NCI-H510A (cell line): ENCODE data around the gene GALR3.
A peak's percentile ranks its signal among the peaks of the same experiment; 100 is the strongest.

Experiments
- DNase-seq: peaks from one replicate; lab custom pipeline; 2025; lab: John Stamatoyannopoulos, UW

GALR3 gene

DNA sequence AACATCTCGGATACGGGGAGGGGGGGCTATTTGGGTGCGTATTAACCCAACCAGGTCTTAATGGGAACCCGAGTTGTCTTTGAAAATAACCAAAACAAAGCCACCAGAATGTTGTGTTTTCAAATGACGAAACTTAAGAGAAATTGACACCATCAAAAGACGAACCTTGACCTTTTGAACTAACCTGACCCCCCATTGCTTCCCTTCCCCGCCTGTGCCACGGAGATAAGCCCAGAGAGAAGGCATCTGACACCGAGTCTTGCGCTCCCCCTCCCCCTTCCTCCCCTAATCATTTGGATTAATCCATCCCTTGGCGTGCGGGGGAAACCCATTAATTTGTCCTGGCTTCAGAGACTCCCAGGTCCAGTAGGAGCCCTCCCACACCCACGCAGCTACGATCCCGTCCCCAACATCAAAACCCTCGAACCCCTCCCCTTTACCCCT lies 20.0 kb upstream of the GALR3 start:
- no peak for DNase-seq

DNA sequence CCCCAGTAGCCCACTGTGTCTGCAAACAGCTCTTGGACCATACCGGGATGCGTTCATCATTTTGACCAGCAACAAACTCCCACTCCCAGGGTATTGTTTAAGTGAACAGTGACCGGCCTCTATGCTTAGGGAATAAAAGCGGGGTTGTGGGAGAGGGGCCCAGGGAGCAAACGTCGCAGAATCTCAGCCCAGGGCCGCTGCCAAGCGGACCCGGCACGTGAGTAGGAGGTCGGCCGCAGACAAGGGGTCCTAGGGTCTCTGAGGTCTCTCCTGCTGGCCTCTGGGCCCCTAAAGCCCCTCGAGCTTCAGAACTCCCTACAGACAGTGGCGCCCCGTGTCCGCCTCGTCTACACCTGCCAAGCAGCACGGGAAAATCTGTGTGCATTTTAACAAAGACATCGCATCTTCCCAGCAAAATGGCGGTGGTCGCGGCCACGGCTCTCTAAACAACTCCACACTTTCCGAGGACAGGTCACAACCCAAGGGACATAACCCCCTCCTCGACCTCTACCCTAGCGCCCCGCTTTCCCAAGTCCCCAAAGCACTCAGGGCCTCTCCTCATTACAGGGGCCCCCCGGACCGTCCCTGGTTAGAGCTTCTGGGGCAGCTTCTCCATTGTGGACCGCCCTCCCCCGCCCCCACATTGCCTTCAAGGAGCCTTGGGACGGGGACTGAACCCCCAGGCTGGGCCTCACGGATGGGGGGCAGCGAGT lies 19.4 kb upstream of the GALR3 start:
- no peak for DNase-seq

DNA sequence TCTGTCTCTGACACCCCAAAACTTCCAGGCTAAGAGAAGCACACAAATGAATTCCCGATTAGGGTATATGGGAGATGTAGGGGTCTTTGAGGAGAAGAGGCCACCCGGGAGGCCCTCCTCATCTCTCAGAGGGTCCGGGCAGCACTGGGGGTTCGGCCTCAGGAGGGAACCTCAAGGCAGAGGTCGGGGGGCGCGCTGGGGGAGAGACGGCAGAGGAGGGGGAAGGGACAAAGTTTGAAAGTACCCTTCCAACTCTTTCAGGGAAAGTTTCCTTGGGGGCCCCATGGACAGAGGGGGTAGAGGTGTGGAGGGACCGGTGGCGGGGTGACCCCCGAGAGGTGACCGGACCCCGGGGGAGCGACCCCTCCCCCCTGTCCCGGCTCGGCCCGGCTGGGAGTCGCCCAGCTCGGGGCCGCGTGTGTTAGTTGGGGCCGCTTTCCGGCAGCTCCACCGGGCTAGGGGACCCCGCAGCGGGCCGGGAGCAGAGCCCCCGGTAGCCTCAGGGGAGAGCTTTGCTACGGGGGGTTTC lies 18.8 kb upstream of the GALR3 start:
- no peak for DNase-seq

DNA sequence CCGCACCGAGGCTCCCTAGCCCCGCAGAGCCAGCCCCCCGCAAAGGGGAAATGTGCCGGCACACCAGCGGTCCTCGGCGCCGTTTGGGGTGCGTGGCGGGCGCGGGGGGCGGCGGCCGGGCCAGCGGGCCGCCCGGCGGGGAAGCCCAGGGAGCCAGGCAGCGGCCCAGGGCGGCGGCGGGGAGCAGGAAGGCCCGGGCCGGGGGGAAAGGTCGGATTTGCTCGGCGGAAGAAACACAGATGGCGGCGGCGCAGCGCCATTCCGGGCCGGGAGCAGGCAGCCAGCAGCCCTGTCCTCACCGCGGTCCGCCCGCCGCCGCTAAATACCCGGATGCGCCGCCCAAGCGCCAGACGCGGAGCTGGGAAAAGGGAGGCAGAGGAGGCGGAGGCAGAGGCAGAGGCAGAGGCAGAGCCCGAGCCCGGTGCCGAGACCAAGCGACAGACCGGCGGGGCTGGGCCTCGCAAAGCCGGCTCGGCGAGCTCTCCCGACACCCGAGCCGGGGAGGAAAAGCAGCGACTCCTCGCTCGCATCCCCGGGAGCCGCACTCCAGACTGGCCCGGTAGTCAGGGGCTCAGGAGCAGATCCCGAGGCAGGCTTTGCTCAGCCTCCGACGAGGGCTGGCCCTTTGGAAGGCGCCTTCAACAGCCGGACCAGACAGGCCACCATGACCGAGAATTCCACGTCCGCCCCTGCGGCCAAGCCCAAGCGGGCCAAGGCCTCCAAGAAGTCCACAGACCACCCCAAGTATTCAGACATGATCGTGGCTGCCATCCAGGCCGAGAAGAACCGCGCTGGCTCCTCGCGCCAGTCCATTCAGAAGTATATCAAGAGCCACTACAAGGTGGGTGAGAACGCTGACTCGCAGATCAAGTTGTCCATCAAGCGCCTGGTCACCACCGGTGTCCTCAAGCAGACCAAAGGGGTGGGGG lies 18.0 kb upstream of the GALR3 start:
- no peak for DNase-seq

DNA sequence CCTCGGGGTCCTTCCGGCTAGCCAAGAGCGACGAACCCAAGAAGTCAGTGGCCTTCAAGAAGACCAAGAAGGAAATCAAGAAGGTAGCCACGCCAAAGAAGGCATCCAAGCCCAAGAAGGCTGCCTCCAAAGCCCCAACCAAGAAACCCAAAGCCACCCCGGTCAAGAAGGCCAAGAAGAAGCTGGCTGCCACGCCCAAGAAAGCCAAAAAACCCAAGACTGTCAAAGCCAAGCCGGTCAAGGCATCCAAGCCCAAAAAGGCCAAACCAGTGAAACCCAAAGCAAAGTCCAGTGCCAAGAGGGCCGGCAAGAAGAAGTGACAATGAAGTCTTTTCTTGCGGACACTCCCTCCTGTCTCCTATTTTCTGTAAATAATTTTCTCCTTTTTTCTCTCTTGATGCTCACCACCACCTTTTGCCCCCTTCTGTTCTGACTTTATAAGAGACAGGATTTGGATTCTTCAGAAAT lies 17.3 kb upstream of the GALR3 start:
- no peak for DNase-seq

DNA sequence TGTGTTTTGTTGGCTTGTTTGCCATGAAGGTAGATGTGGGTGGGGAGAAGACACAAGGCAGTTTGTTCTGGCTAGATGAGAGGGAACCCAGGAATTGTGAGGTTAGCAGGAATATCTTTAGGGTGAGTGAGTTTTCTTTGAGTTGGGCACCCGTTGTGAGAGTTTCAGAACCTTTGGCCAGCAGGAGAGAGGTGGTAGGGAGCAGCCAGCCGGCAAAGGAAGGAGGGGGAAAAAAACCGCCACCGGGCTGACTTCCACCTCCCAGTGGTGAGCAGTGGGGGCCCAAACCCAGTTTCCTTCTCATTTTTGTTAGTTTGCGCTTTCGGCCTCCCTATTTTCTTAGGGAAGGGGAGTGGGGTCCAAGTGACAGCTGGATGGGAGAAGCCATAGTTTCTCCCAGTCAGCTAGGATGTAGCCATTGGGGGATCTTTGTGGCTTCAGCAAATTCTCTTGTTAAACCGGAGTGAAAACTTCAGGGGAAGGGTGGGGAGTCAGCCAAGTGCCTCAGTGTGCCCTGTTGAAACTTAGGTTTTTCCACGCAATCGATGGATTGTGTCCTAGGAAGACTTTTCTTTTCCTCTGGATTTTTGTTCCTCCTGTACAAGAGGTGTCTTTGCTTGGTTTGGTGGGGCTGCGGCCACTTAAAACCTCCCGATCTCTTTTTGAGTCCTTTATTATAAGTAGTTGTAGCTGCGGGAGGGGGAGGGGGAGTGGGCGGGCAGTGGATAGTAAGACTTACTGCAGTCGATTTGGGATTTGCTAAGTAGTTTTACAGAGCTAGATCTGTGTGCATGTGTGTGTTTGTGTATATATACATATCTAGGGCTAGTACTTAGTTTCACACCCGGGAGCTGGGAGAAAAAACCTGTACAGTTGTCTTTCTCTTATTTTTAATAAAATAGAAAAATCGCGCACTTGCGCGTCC lies 16.5 kb upstream of the GALR3 start:
- no peak for DNase-seq

DNA sequence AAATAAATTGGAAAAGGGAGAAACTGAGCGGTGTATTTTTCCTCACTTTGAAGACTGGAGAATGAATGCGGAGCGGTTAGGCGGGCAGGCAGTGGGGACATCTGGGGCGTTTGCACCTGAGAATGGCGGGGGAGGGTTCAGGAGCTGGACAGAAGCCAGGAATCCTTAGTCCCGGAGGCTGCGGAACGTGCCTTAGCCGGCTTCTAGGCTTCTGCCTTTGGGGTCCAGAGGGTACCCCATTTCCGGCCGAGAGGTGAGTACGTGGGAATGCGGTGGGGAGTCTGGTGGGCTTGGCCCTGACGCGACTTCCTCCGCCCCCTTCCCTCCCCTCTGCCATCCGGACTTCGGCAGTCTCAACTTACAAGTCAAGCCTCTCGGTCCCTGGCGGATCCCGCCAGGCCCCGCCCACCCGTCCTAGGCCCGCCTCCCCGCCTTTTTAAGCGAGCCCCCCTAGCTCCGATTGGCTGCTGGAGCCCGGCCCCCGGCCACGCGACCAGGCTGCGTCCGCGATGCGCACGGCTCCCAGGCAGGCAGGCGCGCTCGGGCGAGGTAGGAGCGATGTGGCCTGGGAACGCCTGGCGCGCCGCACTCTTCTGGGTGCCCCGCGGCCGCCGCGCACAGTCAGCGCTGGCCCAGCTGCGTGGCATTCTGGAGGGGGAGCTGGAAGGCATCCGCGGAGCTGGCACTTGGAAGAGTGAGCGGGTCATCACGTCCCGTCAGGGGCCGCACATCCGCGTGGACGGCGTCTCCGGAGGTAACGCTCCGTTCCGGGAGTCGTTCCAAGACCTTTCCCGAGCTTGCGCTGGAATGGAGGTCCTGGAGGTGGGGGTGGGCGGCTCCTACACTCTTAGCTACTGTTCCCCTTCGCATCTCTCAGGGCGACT lies 15.5 kb upstream of the GALR3 start, which contains the start of gene GCAT:
Gene GCAT (plus strand): TSS at position 525 of the 884 bp plus-strand sequence. CDS start 34 bp downstream, at position 559.
- DNase-seq = peak; percentile 84

DNA sequence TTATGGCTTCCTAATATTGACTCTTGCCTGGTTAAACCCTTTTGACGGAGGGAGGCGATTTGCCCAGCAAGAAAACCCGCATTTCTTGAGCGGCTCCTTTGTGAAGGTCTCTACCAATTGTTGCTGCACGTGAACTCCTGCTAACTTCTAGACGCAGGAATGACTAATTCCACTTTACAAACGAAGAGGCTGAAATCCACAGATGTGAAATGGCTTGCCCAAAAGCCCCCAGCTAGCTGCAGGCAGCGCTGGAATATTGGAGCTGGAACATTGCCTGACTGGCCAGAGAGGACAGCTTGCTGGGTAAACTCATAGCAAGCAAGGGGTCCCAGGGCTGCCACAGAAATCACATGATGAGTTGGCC lies 14.9 kb upstream of the GALR3 start:
- no peak for DNase-seq

DNA sequence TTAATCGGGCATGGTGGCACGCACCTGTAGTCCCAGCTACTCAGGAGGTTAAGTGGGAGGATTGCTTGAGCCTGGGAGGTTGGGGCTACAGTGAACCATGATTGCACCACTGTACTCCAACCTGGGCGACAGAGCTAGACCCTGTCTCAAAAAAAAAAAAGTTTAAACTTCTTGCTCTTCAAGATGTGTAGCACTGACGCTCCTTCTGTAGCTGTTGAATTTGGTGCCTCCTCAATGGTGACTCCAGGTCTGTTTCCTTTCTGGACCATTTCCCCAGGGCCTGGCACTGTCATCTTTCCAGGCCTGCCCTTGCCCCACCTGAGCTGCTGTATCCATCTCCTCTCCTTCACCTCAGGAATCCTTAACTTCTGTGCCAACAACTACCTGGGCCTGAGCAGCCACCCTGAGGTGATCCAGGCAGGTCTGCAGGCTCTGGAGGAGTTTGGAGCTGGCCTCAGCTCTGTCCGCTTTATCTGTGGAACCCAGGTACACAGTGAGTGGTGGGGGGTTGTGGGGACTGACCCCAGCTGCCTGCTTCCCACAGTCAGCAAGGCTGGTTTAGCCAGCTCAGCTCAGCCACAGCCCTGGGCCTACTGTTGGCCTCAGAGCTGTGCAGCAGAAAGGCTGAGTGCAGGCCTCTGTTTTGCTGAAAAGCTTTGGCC lies 13.4 kb upstream of the GALR3 start:
- no peak for DNase-seq

DNA sequence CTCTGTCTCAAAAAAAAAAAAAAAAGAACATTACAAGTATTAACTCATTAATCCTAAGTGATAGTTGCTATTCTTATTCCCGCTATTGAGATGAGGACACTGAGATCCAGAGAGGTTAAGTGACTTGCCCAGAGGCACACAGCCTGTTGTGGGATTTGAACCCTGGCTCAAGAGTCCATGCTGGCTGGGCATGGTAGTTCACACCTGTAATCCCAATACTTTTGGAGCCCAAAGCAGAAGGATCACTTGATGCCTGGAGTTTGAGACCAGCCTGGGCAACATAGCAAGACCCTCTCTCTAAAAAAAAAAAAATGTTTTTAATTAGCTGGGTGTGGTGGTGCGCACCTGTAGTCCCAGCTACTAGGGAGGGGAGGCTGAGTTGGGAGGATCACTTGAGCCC lies 11.3 kb upstream of the GALR3 start:
- DNase-seq = no peak

DNA sequence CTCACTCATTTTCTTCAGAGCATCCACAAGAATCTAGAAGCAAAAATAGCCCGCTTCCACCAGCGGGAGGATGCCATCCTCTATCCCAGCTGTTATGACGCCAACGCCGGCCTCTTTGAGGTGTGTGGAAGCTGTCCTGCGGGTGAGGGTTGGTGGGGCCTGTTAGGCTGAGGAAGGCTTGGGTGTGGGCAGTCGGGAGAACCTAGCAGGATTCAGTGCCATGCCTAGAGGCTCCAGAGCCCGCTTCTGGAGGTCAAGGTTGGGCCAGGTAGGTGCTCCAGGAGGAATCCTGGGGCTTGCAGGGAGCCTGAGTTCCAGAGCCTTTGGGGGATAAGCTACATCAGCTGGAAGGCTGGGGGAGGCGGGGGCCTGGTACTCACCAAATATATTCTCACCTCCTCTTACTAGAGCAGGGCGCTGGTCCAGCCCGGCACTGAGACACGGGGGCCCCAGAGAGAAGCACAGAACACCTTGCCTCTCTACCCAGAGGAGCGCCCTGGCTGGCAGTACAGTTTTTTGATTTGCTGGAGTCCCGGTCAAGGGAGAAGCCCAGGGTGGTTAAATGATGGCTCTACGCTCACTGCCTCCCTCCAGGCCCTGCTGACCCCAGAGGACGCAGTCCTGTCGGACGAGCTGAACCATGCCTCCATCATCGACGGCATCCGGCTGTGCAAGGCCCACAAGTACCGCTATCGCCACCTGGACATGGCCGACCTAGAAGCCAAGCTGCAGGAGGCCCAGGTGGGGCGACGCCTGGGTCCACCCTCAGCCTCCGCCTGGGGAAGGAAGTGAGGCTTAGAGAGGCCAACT lies 10.1 kb upstream of the GALR3 start:
- no peak for DNase-seq

DNA sequence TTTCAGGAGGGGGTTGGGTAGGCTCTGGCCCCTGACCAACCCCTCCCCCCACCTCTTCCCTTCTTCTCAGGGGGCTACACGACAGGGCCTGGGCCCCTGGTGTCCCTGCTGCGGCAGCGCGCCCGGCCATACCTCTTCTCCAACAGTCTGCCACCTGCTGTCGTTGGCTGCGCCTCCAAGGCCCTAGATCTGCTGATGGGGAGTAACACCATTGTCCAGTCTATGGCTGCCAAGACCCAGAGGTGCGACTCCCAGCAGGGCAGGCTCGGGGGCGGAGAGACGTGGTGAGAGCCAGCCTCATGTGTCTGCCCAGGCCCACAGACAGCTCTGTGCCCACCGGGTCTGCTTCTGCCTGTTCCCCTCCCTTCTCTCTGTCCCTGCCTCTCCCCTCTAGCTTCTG lies 7.6 kb upstream of the GALR3 start:
- DNase-seq = no peak

DNA sequence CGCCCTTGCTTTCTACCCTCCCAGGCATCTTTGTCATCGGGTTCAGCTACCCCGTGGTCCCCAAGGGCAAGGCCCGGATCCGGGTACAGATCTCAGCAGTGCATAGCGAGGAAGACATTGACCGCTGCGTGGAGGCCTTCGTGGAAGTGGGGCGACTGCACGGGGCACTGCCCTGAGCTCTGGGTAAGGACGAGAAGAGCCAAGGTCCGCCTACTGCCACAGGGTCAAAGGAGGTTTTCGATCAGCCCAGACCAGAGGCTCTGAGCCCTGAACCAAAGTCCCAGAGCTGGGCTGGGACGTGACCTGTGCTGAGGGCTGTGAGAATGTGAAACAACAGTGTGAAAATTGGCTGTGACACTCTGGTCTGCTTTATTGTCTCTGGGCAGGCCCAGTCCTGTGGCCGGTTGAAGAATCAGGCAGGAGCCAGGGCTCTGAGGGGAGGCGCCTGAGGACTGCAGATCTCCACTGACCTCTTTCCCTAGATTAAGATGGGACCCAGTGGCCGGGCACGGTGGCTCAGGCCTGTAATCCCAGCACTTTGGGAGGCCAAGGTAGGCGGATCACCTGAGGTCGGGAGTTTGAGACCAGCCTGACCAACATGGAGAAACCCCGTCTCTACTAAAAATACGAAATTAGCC lies 6.5 kb upstream of the GALR3 start:
- DNase-seq = no peak

DNA sequence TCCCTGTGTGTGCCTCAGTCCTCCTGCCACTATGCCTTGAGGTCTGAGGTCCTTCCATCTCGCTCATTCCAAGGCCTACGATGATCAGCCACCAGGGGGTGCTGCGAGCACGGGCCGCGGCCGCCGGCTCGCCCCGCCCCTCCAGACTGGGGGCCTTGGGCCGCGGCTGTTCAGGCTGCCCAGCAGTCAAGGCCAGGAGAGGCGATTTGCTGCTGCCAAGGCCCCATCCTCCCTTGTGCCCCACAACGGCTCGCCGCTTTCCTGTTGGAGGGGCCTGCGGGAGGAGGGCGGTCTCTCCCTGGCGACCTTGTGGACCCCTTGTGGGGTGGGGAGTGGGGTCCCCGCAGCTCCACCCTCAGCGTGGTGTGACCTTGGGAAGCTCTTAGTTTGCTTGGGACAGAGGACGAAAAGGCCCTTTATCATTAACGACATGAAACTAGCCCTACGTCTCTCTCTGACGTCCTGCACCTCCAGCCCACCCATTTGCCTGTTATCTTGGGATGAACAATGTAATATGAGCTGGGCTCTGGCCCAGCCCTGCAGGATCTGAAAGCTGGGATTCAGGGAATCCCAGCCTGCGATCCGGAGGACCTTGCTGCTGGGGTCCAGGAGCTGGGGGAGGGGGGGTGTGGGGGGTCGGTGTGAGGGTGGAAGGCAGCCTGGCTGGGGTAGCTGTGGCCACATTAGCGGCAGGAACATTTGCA lies 5.3 kb upstream of the GALR3 start:
- DNase-seq = peak; percentile 37

DNA sequence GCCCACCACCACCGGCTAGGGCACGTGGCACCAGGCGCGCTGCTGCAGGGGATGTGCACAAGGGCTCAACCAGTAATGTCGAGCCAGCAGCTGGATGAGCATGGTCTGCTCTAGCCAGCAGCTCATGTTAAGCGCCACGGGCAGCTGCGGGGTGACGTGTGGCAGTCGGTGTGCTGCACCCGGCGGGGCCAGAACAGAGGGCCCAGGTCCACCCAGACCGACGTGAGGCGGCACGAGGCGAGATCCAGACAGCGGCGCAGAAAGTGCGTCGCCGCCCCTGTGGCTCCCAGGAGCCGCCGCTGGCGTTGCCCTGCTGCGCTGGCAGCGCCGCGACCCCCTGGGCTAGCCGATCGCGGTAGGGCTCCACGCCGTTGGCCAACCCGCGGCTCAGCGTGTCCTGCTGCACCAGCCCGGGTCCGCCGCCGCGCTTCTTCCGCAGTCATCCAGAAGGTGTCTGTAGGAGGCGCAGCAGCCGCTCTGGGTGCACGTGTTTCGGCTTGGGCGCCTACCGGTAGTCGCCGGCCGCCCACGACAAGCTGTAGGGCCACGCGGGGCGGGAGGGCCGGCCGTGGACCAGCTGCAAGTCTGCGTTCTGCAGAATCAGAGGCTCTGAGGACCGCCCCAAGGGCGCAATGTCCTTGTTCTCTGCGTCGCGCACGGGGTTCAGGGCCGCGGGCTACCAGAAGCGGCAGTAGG lies 4.6 kb upstream of the GALR3 start:
- no peak for DNase-seq

DNA sequence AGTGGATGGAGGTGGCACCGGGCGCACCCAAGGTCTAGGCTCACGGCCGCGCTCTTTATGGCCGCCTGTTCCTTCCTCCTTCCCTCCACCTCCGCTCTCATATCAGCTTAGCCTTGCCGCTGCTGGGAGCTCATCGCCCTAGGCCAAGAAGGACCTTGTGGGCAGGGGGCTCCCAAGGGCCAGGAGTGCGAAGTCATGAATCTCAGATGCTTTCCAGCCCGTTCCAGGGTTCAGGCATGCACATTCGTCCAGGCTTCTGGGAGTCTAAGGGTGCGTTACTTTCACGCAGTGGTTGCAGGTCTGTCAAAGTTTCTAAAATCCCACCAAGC lies 4.1 kb upstream of the GALR3 start:
- DNase-seq = no peak

DNA sequence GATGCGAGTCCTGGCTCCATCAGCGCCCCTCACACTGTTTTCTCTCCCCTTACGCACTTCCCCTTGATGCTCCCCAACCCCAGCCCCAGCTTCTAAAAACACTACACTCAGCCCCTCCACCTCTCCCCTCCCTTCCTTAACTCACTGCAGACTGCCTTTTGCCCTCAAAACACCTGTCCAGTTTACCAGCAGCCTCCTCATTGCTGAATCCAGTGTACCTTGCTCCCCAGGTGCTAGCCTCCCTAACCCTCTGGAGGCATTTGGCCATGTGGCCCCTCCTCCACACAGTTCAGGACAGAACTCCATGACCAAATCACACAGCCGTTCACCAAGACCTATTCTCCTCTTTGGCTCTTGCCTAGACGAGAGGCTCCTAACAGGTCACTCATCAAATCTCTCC lies 2.8 kb upstream of the GALR3 start:
- DNase-seq = no peak
